ENCODE results near the gene NPC1. TPM values are rescaled to one million over a fixed set of nuclear protein-coding genes. Genes with fewer than 3 reads are reported as not detected.

Gene NPC1
- polyA plus RNA-seq, 2 of the 4 experiments (the other 2 are of a cell fraction) = 42.5 to 61.4 TPM

DNA sequence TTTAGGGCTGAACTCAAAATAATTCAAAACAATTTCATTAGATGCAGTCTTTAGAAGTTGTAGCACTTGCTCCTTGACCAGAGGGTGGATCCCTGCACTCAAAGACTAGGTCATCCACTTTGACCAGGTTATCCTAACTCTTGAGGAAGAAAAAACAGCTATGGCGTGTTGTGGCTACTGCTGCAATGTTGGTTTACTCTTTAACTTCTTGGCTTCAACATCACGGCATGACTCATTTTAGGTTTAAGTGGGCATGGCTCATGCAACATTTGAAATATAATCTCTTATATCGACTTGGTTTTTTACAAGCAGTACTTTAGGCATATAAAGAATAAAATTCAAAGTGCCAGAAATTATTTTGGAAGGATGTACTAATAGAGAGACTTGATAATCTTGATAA lies 41.0 kb upstream of the NPC1 start:
- FAIRE-seq (no peak), ATAC-seq (peak; percentile 63 to 68; a peak in 5 of 6 replicates), DNase-seq (ENCODE audit: low read depth in 1 of 2, low spot score in 1 of 2) (peak; percentile 49 to 89)
- ChIA-PET POLR2A (interaction anchor here (0.5 to 1.0 kb wide), 3 partner anchors 76 to 111 kb away, joined by 3 read pairs; no protein-coding TSS in a partner anchor), CTCF (interaction anchor here (1.3 to 6.7 kb wide), 4 partner anchors 9 to 185 kb away, joined by 3 to 74 read pairs (median 4); no protein-coding TSS in a partner anchor)
- TF ChIP-seq EHF (CRISPR knock-in tag; IDR thresholded peaks at IDR 0.05) (no peak), ZSCAN20 (CRISPR knock-in tag; IDR thresholded peaks at IDR 0.05) (no peak), FOSL2 (IDR thresholded peaks at IDR 0.05) (peak; percentile 70), FOSL2 (CRISPR knock-in tag; IDR thresholded peaks at IDR 0.05) (peak; percentile 94), MAX (IDR thresholded peaks at IDR 0.05) (peak; percentile 23; the same call in 1 of the 2 replicates), EP300 (IDR thresholded peaks at IDR 0.05) (peak in 1 of 2 experiments; percentile 68; a peak in 2 of 5 replicates), MAZ (IDR thresholded peaks at IDR 0.05; ENCODE audit: borderline replicate concordance, low read depth, low read length) (no peak), CEBPB (IDR thresholded peaks at IDR 0.05) (peak; percentile 51 to 90; a peak in 3 of 4 replicates), RAD21 (conservative IDR thresholded peaks at IDR 0.05 in 1 of 2, IDR thresholded peaks at IDR 0.05 in 1 of 2) (peak in 1 of 2 experiments; percentile 24; a peak in 3 of 5 replicates), HEYL (CRISPR knock-in tag; IDR thresholded peaks at IDR 0.05) (no peak), GATA3 (IDR thresholded peaks at IDR 0.05; ENCODE audit: borderline replicate concordance) (peak; percentile 85), JUNB (IDR thresholded peaks at IDR 0.05) (peak; percentile 86), REST (IDR thresholded peaks at IDR 0.05) (no peak), JUN (IDR thresholded peaks at IDR 0.05) (0 out of 5 replicates have a peak, but pooled peaks have one; percentile 41 to 48)
- TF ChIP-seq, protein P1, sequence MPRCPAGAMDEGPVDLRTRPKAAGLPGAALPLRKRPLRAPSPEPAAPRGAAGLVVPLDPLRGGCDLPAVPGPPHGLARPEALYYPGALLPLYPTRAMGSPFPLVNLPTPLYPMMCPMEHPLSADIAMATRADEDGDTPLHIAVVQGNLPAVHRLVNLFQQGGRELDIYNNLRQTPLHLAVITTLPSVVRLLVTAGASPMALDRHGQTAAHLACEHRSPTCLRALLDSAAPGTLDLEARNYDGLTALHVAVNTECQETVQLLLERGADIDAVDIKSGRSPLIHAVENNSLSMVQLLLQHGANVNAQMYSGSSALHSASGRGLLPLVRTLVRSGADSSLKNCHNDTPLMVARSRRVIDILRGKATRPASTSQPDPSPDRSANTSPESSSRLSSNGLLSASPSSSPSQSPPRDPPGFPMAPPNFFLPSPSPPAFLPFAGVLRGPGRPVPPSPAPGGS (IDR thresholded peaks at IDR 0.05) = 0 out of 3 replicates have a peak, but pooled peaks have one; percentile 41
- H3K4me2 ChIP-seq = peak overlapping the region; percentile 71
- peaks cover 66% of the 10 kb centered on the region for H3K4me1 ChIP-seq
- H3K9me3 ChIP-seq = no peaks in the 10 kb centered on the region
- peak overlapping the region; percentile 65 to 86 for H3K27ac ChIP-seq
- WGBS (ENCODE audit: missing lambda C conversion rate) = 2% methylated on average over 3 of the region's 3 CpGs
- H3K4me3 ChIP-seq = no peak overlapping the region

- ChIA-PET CTCF (interaction anchor here (0.8 to 6.7 kb wide), 9 partner anchors 9 to 194 kb away, joined by 3 to 74 read pairs (median 3); no protein-coding TSS in a partner anchor), POLR2A (interaction anchor here (0.6 to 1.0 kb wide), 2 partner anchors 76 to 1887 kb away, joined by 3 to 4 read pairs; no protein-coding TSS in a partner anchor)
- no peak overlapping the region for H3K4me3 ChIP-seq
- H3K9me3 ChIP-seq = no peaks in the 10 kb centered on the region
- ATAC-seq (no peak), DNase-seq (ENCODE audit: low read depth in 1 of 2, low spot score in 1 of 2) (peak in 1 of 2 experiments; percentile 39), FAIRE-seq (no peak)
- peak overlapping the region; percentile 71 for H3K4me2 ChIP-seq
- WGBS (ENCODE audit: missing lambda C conversion rate) = 11% methylated on average over 4 of the region's 4 CpGs
- peaks cover 67% of the 10 kb centered on the region for H3K4me1 ChIP-seq
- H3K27ac ChIP-seq = peak overlapping the region; percentile 65 to 86
- TF ChIP-seq ZNF302 (CRISPR knock-in tag; IDR thresholded peaks at IDR 0.05) (0 out of 2 replicates have a peak, but pooled peaks have one; percentile 17), PHF8 (IDR thresholded peaks at IDR 0.05; ENCODE audit: borderline replicate concordance, low read depth) (no peak), RNF2 (IDR thresholded peaks at IDR 0.05; ENCODE audit: borderline replicate concordance, low read depth) (no peak), POLR2A (IDR thresholded peaks at IDR 0.05; ENCODE audit: low read length) (no peak), CBX8 (IDR thresholded peaks at IDR 0.05) (no peak), CTCF (IDR thresholded peaks at IDR 0.05) (no peak), RARB (CRISPR knock-in tag; IDR thresholded peaks at IDR 0.05) (no peak), FOXS1 (CRISPR knock-in tag; IDR thresholded peaks at IDR 0.05) (no peak), EHMT2 (IDR thresholded peaks at IDR 0.05; ENCODE audit: low read depth) (no peak), SREBF2 (IDR thresholded peaks at IDR 0.05) (no peak), GATA3 (IDR thresholded peaks at IDR 0.05; ENCODE audit: borderline replicate concordance) (no peak), HOXB13 (CRISPR knock-in tag; IDR thresholded peaks at IDR 0.05; ENCODE audit: low read depth) (peak; percentile 73; the same call in 1 of the 2 replicates), MYC (IDR thresholded peaks at IDR 0.05; ENCODE audit: borderline replicate concordance, low read length) (no peak)
- TF ChIP-seq, protein P2, sequence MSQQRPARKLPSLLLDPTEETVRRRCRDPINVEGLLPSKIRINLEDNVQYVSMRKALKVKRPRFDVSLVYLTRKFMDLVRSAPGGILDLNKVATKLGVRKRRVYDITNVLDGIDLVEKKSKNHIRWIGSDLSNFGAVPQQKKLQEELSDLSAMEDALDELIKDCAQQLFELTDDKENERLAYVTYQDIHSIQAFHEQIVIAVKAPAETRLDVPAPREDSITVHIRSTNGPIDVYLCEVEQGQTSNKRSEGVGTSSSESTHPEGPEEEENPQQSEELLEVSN (IDR thresholded peaks at IDR 0.05; ENCODE audit: borderline replicate concordance, low read depth) = 0 out of 2 replicates have a peak, but pooled peaks have one; percentile 28
- TF ChIP-seq, protein P3, sequence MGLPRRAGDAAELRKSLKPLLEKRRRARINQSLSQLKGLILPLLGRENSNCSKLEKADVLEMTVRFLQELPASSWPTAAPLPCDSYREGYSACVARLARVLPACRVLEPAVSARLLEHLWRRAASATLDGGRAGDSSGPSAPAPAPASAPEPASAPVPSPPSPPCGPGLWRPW (IDR thresholded peaks at IDR 0.05) = no peak
Measured at GRCh38 chr18:23626451-23627279, 40.4 kb upstream of the NPC1 start.

Measured in A549 (cell line).